ENCODE measurements around the gene EIF4ENIF1. TPM values are rescaled to one million over a fixed set of nuclear protein-coding genes. Genes with fewer than 3 reads are reported as not detected.

Gene EIF4ENIF1
- total RNA-seq = 6.2 and 8.4 TPM in 2 replicates

DNA sequence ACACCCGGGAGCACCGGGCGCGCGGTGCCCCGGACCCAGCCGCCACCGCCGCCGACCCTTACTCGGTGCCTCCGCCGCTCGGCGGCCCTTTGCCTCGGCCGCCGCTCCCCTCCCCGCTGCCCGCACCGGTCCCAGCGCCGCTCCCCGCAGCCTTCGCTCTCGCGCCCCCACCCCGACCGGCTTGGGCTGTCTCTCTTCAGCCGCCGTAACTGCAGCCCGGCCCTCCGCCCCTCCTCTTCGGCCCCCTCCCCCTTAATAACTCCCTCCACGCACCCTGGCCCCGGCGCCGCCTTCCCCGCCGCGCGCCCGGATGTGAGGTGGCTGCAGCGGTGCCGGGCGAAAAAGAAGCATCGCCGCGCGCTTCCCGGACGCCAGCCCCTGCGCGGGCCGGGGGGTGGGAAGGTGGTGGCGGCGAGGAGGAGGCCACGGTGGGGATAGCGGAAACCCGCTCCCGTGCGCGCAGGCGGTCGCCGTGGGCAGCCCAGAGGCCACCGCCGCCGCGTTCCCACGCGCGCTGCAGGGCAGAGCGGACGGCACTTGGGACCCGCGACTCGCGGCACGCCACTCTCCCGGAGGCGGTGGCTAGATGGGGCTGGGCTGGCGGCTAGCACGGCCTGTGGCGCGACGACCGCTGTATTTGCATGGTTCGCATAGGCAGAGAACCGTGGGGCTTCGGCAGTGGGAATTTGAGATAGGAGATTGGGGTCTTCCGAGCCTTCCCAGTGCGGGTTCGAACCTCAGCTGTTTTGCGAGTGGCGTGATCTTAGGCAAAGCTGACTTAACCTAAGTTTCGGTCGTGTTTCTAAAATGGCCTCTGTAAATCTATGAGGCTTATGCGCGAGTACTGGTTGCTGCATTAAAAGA lies at the start of gene EIF4ENIF1:
Gene EIF4ENIF1, minus strand, starts transcription at position 211 of the 864 bp plus-strand sequence. CDS start 1,124 bp downstream, outside the sequence.

DNA sequence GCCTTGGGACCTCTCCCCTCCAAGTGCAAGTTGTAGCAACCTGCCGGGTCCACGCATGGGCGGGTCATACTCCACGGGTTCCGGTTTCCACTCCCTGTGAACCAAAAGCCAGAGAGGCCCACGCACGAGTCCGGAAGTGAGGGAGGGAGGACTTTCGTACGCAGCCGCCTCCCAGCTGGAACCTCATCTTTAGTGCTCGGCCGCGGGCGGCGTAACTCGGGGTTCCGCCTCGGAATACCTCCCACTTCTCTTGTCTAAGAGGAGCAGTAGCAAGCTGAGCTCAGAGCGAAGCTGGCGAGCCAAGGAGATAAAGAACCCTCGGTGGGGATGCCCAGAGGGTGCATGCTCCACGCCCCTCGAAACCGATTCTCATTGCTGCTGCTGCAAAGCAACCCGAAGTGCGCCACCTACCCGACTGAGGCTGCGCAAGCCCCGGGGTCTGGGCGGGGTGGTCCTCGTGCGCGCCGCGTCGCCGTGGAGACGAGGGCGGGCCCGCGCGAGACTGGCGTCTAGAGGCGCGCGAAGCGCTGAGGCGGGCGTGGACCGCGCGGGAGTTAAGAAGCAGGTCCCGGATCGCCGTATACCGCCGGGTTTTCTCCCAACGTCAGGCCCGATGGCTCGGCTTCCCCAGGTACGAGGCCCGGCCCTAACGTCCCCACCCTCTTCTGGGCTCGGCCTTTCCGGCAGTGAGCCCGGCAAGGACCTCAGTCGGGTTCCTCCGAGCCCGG lies 6.5 kb upstream of the EIF4ENIF1 start, which contains the start of gene SFI1:
Gene SFI1, plus strand, starts transcription at position 530 of the 728 bp plus-strand sequence. CDS start 11,749 bp downstream, outside the sequence.

GRCh38 chr22:31399211-31400022 lies 90.2 kb downstream of the EIF4ENIF1 start, which contains the start of gene DRG1:
Gene DRG1, plus strand, starts transcription at chr22:31399604. Its CDS starts 80 bp downstream, at chr22:31399684.

Other genes with a start within 250 kb of the EIF4ENIF1 start
- 9.5 and 11.3 TPM in 2 replicates for gene PIK3IP1, start 197.4 kb downstream of the EIF4ENIF1 start, total RNA-seq
- 22.6 and 24.7 TPM in 2 replicates for gene PATZ1, start 143.5 kb downstream of the EIF4ENIF1 start, total RNA-seq
- 76.8 and 81.6 TPM in 2 replicates for gene DRG1, start 90.2 kb downstream of the EIF4ENIF1 start, total RNA-seq
- gene SFI1, start 6.7 kb upstream of the EIF4ENIF1 start, total RNA-seq = 14.1 and 17.1 TPM in 2 replicates
- gene PISD, start 172.4 kb upstream of the EIF4ENIF1 start, total RNA-seq = 38.5 and 40.6 TPM in 2 replicates

Data from bronchus fibroblast of lung (primary cell).